HepG2 (cell line): Measurements from ENCODE around the gene HIPK3. TPM values are rescaled to one million over a fixed set of nuclear protein-coding genes. Genes with fewer than 3 reads are reported as not detected.
A peak's percentile ranks its signal among the peaks of the same experiment; 100 is the strongest.

Experiments used
- ATAC-seq: fragments of 200-7000 bp; cut with Tn5 transposase; 3 replicates; pipeline ENCODE4 v1.9.1; 2020; ENCODE audit warnings: mild to moderate bottlenecking, moderate library complexity
- BruUV-seq: library from RNA; stranded (reverse); fragments of 400-500 nt; replicated peaks from 2 replicates; lab custom pipeline; 2021; lab: Mats Ljungman, UMichigan
- CTCF ChIA-PET: fragments of 300-600 bp; formaldehyde crosslinking; extraction: SDS; loops from one replicate; lab custom pipeline; 2021; ENCODE audit warnings: low total read pairs, inconsistent platforms, low intra/inter-chr PET ratio; lab: Yijun Ruan, JAX
- POLR2A ChIA-PET: fragments of 350-600 bp; sonication (Branson Sonifier 250); formaldehyde crosslinking; loops from one replicate; lab custom pipeline; 2020; ENCODE audit warnings: antibody characterized with exemption, inconsistent platforms; lab: Yijun Ruan, JAX
- DNase-seq: peaks from one replicate; pipeline ENCODE4 v3.0.0-alpha.2; 2015; ENCODE audit warnings: low spot score
- FAIRE-seq: peaks from 3 replicates; lab custom pipeline; 2011; peaks lifted over from hg19 to GRCh38; lab: Jason Lieb, UNC
- H2AFZ ChIP-seq: one replicate; pipeline ENCODE4 v1.6.1; 2011; ENCODE audit warnings: low read length, inconsistent platforms
- H3K27ac ChIP-seq: fragments of 300-600 bp; 3 replicates; pipeline ENCODE4 v1.8.0; 2011; ENCODE audit warnings: mixed run types, mild to moderate bottlenecking, mixed read lengths, low read length, inconsistent platforms; ENCODE audit not compliant: insufficient read depth; ENCODE audit errors: extremely low read length
- H3K27me3 ChIP-seq, 2 experiments: fragments of 200-600 bp in 1 of 2; 2 replicates in 1 of 2; 3 replicates in 1 of 2; pipeline versions ENCODE4 v1.6.0 to v1.8.0; 2011; ENCODE audit warnings: low read length in 2 of 2, mild to moderate bottlenecking in 2 of 2, moderate library complexity in 2 of 2, inconsistent platforms in 1 of 2; ENCODE audit not compliant: insufficient read depth in 2 of 2, control insufficient read depth in 1 of 2
- H3K36me3 ChIP-seq, 2 experiments: fragments of 200-600 bp in 1 of 2; replicated peaks in 1 of 2; 2 replicates in 1 of 2; 3 replicates in 1 of 2; pipeline versions ENCODE4 v1.5.1 to v1.8.0; 2011; ENCODE audit warnings: low read length in 2 of 2, inconsistent platforms in 1 of 2; ENCODE audit not compliant: insufficient read depth in 2 of 2, control insufficient read depth in 1 of 2
- H3K4me1 ChIP-seq: 2 replicates; pipeline ENCODE4 v1.5.1; 2012; ENCODE audit warnings: low read length, inconsistent platforms; ENCODE audit not compliant: insufficient read depth
- H3K4me2 ChIP-seq: 2 replicates; pipeline ENCODE4 v1.6.0; 2011; ENCODE audit warnings: low read depth, low read length, inconsistent platforms
- H3K4me3 ChIP-seq, 3 experiments: fragments of 200-600 bp in 1 of 3; sonication (generic), shearing (Covaris generic) in 1 of 3; replicated peaks in 1 of 3; 2 replicates each; pipeline ENCODE4 v1.5.1; 2011 to 2016; ENCODE audit warnings: low read length in 3 of 3, inconsistent platforms in 2 of 3, low read depth in 2 of 3, mild to moderate bottlenecking in 2 of 3, control low read depth in 1 of 3, mixed read lengths in 1 of 3; ENCODE audit not compliant: insufficient read depth in 1 of 3
- H3K79me2 ChIP-seq: one replicate; pipeline ENCODE4 v1.6.1; 2011; ENCODE audit warnings: low read length, inconsistent platforms; ENCODE audit not compliant: insufficient read depth
- H3K9ac ChIP-seq: 2 replicates; pipeline ENCODE4 v1.6.0; 2011; ENCODE audit warnings: mild to moderate bottlenecking, low read depth, low read length, inconsistent platforms; ENCODE audit not compliant: insufficient read depth
- H3K9me3 ChIP-seq: 2 replicates; pipeline ENCODE4 v1.5.1; 2012; ENCODE audit warnings: mild to moderate bottlenecking, low read length
- H4K20me1 ChIP-seq: 2 replicates; pipeline ENCODE4 v1.6.0; 2011; ENCODE audit warnings: inconsistent platforms, mild to moderate bottlenecking, low read length, moderate library complexity; ENCODE audit not compliant: insufficient read depth
- HMGXB4 ChIP-seq, 2 experiments: sonication (generic) in 1 of 2; formaldehyde crosslinking in 1 of 2; IDR thresholded peaks; 2 replicates each; pipeline versions ENCODE4 v1.4.0 to v1.6.1; 2018 to 2020; ENCODE audit warnings: missing genetic modification reagents in 2 of 2, borderline replicate concordance in 1 of 2, low read depth in 1 of 2, mild to moderate bottlenecking in 1 of 2, missing biosample characterization in 1 of 2
- TAF1 ChIP-seq: sonication (generic); formaldehyde crosslinking; IDR thresholded peaks from 2 replicates; pipeline ENCODE4 v1.4.0; 2020; ENCODE audit warnings: missing genetic modification reagents
- WGBS: methylation state at CpG from one replicate; pipeline ENCODE4 v1.1.6; 2017; ENCODE audit warnings: low lambda C conversion rate; 5-methylcytosine and 5-hydroxymethylcytosine counted together
- in situ Hi-C: cut with HindIII; loops from 2 replicates; pipeline ENCODE4 v1.10.0; 2017; ENCODE audit warnings: low pct_unique_long_range_greater_than_20kb; ENCODE audit not compliant: extremely low pct_ligation_motif_present
- intact Hi-C: fragments of 100-400 bp; cut with micrococcal nuclease; formaldehyde crosslinking; loops from one replicate; pipeline ENCODE4 v1.10.0; 2022; ENCODE audit not compliant: unreplicated experiment
- polyA plus RNA-seq, 8 experiments: library from polyadenylated mRNA; depleted of rRNA in 3 of 8; stranded (reverse) in 7 of 8; unstranded in 1 of 8; fragments of >200 nt; fragmentation: Illumina TruSeq in 4 of 8; extraction: Trizol in 4 of 8; gene quantifications; 2 replicates each; pipeline versions ENCODE4 v1.2.1 to v1.2.3, GENCODE V29; 2011 to 2016; ENCODE audit warnings: low read depth in 4 of 8, missing spikeins in 1 of 8, mixed read lengths in 1 of 8; ENCODE audit not compliant: insufficient read depth in 1 of 8
- total RNA-seq, 5 experiments: library from RNA; depleted of rRNA; stranded (reverse); fragments of >200 nt; fragmentation: Illumina TruSeq; extraction: Trizol; gene quantifications; 2 replicates each; pipeline ENCODE4 v1.2.3, GENCODE V29; 2016; ENCODE audit warnings: low read depth in 1 of 5
- TF ChIP-seq, protein P1 (sequence below): fragments of 450-650 bp; IDR thresholded peaks from 2 replicates; pipeline ENCODE4 v1.6.1; 2016
- TF ChIP-seq, protein P2 (sequence below): sonication (generic); formaldehyde crosslinking; IDR thresholded peaks from 2 replicates; pipeline ENCODE4 v1.9.0; 2021; ENCODE audit warnings: mild to moderate bottlenecking, missing genetic modification reagents

The HIPK3 gene
- total and polyA plus RNA-seq, 2 of the 13 experiments (the other 11 are each of a cell fraction or from before 2014, with no cell fraction given), result 20.5 to 44.3 TPM

- WGBS, result 47% methylated on average over 8 of the region's 8 CpGs
- POLR2A ChIA-PET, result no interaction called here
- CTCF ChIA-PET, result no interaction called here
- Histone ChIP-seq H3K79me2 (no peaks in the 10 kb centered on the region), H3K9ac (no peak overlapping the region), H3K9me3 (no peaks in the 10 kb centered on the region), H3K4me3 (no peak overlapping the region)
- no peak for FAIRE-seq
- TF ChIP-seq, protein P1, sequence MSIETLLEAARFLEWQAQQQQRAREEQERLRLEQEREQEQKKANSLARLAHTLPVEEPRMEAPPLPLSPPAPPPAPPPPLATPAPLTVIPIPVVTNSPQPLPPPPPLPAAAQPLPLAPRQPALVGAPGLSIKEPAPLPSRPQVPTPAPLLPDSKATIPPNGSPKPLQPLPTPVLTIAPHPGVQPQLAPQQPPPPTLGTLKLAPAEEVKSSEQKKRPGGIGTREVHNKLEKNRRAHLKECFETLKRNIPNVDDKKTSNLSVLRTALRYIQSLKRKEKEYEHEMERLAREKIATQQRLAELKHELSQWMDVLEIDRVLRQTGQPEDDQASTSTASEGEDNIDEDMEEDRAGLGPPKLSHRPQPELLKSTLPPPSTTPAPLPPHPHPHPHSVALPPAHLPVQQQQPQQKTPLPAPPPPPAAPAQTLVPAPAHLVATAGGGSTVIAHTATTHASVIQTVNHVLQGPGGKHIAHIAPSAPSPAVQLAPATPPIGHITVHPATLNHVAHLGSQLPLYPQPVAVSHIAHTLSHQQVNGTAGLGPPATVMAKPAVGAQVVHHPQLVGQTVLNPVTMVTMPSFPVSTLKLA, result peak; percentile 27; the same call in 1 of the 2 replicates
- TF ChIP-seq, protein P2, sequence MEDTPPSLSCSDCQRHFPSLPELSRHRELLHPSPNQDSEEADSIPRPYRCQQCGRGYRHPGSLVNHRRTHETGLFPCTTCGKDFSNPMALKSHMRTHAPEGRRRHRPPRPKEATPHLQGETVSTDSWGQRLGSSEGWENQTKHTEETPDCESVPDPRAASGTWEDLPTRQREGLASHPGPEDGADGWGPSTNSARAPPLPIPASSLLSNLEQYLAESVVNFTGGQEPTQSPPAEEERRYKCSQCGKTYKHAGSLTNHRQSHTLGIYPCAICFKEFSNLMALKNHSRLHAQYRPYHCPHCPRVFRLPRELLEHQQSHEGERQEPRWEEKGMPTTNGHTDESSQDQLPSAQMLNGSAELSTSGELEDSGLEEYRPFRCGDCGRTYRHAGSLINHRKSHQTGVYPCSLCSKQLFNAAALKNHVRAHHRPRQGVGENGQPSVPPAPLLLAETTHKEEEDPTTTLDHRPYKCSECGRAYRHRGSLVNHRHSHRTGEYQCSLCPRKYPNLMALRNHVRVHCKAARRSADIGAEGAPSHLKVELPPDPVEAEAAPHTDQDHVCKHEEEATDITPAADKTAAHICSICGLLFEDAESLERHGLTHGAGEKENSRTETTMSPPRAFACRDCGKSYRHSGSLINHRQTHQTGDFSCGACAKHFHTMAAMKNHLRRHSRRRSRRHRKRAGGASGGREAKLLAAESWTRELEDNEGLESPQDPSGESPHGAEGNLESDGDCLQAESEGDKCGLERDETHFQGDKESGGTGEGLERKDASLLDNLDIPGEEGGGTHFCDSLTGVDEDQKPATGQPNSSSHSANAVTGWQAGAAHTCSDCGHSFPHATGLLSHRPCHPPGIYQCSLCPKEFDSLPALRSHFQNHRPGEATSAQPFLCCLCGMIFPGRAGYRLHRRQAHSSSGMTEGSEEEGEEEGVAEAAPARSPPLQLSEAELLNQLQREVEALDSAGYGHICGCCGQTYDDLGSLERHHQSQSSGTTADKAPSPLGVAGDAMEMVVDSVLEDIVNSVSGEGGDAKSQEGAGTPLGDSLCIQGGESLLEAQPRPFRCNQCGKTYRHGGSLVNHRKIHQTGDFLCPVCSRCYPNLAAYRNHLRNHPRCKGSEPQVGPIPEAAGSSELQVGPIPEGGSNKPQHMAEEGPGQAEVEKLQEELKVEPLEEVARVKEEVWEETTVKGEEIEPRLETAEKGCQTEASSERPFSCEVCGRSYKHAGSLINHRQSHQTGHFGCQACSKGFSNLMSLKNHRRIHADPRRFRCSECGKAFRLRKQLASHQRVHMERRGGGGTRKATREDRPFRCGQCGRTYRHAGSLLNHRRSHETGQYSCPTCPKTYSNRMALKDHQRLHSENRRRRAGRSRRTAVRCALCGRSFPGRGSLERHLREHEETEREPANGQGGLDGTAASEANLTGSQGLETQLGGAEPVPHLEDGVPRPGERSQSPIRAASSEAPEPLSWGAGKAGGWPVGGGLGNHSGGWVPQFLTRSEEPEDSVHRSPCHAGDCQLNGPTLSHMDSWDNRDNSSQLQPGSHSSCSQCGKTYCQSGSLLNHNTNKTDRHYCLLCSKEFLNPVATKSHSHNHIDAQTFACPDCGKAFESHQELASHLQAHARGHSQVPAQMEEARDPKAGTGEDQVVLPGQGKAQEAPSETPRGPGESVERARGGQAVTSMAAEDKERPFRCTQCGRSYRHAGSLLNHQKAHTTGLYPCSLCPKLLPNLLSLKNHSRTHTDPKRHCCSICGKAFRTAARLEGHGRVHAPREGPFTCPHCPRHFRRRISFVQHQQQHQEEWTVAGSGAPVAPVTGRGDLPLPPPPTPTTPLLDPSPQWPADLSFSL (CRISPR knock-in tag), result peak; percentile 45; the same call in 1 of the 2 replicates
- TF ChIP-seq TAF1 (no peak), HMGXB4 (CRISPR knock-in tag; IDR thresholded peaks at IDR 0.05; ENCODE audit: borderline replicate concordance in 1 of 2, low read depth in 1 of 2) (no peak)
- TF ChIP-seq, all 625 proteins: peak for 2
- Histone ChIP-seq H3K27ac (no peak overlapping the region), H2AFZ (no peak overlapping the region), H3K27me3 (peaks cover 3 to 12% of the 10 kb centered on the region in 2 experiments; a peak in 3 of 5 replicates), H3K36me3 (no peaks in the 10 kb centered on the region), H4K20me1 (no peaks in the 10 kb centered on the region), H3K4me2 (no peak overlapping the region), H3K4me1 (no peaks in the 10 kb centered on the region)
- BruUV-seq, result no TSS peak
- in situ Hi-C loops (no loop called here), intact Hi-C loops (no loop called here)
- ATAC-seq (no peak), DNase-seq (no peak)
These were observed 146.2 kb downstream of the HIPK3 start for GRCh38 chr11:33403344-33403743.
